Measurements from ENCODE around the gene TXNDC15.
"Not testable (repeated sequence)": the region's sequence is repeated elsewhere in the genome, so short reads cannot be mapped to it uniquely, and the experiment has no call there.

Gene TXNDC15, protein sequence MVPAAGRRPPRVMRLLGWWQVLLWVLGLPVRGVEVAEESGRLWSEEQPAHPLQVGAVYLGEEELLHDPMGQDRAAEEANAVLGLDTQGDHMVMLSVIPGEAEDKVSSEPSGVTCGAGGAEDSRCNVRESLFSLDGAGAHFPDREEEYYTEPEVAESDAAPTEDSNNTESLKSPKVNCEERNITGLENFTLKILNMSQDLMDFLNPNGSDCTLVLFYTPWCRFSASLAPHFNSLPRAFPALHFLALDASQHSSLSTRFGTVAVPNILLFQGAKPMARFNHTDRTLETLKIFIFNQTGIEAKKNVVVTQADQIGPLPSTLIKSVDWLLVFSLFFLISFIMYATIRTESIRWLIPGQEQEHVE

DNA sequence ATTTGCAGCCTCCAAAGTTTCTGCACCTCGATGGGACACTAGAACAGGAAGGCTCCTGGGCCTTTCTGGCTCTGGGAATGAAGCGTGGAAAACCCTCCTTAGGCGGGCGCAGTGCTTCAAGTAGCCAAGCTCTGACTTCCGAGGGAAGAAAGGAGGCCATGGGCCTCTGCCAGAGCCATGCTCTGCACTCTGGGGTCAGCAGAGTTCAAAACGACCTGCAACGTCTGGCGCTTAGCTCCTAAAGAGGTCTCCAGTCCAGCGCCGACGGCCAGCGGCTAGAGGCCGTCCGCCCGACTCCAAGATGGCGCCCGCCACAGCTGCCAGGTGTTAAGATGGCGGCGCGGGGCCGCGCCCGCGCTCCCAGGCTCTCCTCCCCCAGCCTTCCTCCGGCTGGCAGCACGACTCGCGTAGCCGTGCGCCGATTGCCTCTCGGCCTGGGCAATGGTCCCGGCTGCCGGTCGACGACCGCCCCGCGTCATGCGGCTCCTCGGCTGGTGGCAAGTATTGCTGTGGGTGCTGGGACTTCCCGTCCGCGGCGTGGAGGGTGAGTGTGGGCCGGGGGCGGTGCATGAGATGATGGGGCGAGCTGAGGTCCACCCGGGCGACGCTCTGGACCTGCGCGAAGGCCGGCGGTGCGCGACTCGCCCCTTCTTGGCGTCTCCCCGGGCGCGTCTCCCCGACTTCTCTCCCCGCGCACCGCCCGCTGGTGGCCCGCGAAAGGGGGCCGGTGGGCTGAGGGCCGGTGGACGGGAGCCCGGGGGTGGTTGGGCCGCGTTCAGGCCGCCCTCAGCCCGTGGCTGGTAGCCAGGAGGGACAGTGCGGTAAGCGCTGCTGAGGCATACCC is at the start of gene TXNDC15:
Gene TXNDC15 (plus strand): TSS at position 385 of the 844 bp plus-strand sequence. CDS start 57 bp downstream, at position 442.
- TF ChIP-seq, protein P1, sequence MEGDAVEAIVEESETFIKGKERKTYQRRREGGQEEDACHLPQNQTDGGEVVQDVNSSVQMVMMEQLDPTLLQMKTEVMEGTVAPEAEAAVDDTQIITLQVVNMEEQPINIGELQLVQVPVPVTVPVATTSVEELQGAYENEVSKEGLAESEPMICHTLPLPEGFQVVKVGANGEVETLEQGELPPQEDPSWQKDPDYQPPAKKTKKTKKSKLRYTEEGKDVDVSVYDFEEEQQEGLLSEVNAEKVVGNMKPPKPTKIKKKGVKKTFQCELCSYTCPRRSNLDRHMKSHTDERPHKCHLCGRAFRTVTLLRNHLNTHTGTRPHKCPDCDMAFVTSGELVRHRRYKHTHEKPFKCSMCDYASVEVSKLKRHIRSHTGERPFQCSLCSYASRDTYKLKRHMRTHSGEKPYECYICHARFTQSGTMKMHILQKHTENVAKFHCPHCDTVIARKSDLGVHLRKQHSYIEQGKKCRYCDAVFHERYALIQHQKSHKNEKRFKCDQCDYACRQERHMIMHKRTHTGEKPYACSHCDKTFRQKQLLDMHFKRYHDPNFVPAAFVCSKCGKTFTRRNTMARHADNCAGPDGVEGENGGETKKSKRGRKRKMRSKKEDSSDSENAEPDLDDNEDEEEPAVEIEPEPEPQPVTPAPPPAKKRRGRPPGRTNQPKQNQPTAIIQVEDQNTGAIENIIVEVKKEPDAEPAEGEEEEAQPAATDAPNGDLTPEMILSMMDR (IDR thresholded peaks at IDR 0.05; ENCODE audit: control insufficient read depth, extremely low read depth, insufficient read depth): no peak
- H3K4me3 ChIP-seq (ENCODE audit: low read depth, low read length): peak within 1 kb of the TSS; percentile 75
- DNase-seq (ENCODE audit: low read depth): peak; percentile 57

DNA sequence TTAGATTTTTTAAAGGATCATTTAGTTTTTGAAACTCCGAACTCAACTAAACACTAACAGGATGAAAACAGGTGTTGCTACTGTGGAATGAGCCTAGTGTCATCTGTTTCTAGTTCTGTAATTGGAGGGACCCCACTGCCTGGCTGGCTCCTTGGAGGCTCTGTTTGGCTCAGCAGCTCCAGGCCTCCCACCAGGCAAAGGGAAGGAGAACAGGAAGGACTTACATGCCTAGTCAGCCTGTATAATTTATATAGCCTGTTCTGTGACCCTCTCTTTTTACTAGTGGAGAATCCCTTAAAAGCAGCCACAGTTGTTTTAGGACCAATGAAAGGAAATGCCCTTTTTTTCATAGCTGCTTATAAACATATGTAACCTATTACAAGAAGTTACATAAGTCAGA is 49.5 kb upstream of the TXNDC15 start:
- H3K4me3 ChIP-seq (ENCODE audit: low read depth, low read length): no peak overlapping the region
- TF ChIP-seq, protein P1 (IDR thresholded peaks at IDR 0.05; ENCODE audit: control insufficient read depth, extremely low read depth, insufficient read depth): no peak
- no peak for DNase-seq (ENCODE audit: low read depth)

DNA sequence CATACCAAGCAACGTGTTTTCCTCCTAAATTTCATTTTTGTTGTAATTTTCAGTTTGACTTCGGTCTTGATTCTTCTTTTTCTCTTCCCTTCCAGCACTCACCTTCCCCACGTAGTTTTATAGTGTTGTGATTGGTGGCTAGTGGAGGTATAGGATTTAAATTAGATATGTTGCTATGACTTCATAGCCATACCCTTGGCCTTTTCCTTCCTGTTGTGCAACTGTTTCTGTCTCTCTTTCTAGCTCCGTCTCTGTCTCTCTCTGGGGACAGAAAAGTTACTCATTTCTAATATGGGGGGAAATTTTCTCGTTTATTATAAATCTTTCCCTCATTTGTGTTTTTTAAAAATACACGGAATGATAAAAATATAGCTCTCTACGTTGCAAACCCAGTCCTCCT is 49.0 kb upstream of the TXNDC15 start:
- DNase-seq (ENCODE audit: low read depth): no peak
- H3K4me3 ChIP-seq (ENCODE audit: low read depth, low read length): no peak overlapping the region
- TF ChIP-seq, protein P1 (IDR thresholded peaks at IDR 0.05; ENCODE audit: control insufficient read depth, extremely low read depth, insufficient read depth): no peak

DNA sequence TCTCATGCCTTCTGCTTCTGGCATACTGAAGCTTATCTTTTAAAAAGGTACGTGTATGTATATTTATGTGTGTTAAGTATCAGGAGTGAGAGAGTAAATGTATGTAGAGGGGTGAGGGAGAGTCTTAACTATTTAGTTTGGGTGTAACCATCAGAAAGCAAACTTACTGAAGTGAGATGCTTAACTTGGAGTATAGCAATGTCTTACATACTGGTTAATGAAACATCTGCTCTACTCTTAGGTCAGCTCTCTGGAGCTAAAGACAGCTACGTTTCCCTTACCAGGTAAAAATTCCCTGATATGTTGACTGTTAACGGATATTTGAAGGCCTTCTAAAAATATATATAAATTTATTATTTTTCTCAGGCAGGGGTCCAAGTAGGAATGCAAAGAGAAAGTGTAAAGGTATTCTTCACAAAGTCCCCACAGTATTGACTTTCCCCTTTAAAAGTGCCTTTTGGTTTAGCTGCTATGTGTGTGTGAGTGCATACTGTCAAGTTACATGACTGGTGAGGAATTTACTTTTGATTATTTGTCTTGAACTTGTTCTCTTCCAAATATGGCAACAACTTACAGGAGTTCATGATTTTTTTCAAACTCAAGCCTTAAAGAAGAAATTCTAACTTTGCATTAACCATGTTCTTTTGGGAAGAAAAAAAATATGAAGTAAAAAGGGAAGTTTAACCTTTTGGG is 40.7 kb upstream of the TXNDC15 start:
- TF ChIP-seq, protein P1 (IDR thresholded peaks at IDR 0.05; ENCODE audit: control insufficient read depth, extremely low read depth, insufficient read depth): no peak
- no peak overlapping the region for H3K4me3 ChIP-seq (ENCODE audit: low read depth, low read length)
- DNase-seq (ENCODE audit: low read depth): no peak

DNA sequence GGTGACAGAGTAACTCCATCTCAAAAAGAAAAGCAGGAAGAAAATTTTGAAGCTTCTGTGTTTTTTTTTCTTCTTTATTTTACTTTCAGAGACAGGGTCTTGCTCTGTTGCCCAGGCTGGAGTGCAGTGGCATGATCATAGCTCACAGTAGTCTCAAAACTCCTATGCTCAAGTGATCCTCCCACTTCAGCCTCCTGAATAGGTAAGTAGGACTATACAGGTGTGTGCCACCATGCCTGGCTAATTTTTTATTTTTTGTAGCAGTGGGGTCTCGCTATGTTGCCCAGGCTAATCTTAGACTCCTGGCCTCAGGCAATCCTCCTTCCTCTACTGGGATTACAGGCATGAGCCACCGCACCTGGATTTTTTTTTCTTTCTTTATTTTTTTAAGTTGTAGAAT is 38.5 kb upstream of the TXNDC15 start:
- TF ChIP-seq, protein P1 (IDR thresholded peaks at IDR 0.05; ENCODE audit: control insufficient read depth, extremely low read depth, insufficient read depth): no peak
- DNase-seq (ENCODE audit: low read depth): no peak
- H3K4me3 ChIP-seq (ENCODE audit: low read depth, low read length): no peak overlapping the region

DNA sequence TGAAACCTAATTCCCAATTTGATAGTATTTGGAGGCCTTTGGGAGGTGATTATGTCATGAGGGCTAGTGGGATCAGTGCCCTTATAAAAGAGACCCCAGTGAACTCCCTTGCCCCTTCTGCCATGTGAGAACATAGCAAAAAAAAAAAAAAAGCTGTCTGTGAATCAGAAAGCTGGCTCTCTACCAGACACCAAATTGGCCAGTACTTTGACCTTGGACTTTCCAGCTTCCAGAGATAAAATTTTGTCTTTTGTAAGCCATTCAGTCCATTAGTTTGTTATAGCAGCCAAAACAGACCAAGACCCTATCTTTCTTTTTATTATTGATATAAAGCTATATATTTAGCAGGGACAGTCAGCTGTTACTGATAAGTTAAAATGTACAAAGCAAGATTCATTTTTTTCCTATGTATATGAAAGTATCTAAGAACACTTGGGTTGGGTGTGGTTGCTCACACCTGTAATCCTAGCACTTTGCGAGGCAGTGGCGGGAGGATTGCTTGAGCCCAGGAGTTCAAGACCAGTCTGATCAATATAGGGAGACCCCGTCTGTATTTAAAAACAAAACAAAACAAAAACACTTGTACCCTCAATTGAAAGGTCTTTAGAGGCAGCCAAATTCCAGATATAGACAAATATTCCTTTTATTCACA is 36.5 kb upstream of the TXNDC15 start:
- no peak overlapping the region for H3K4me3 ChIP-seq (ENCODE audit: low read depth, low read length)
- TF ChIP-seq, protein P1 (IDR thresholded peaks at IDR 0.05; ENCODE audit: control insufficient read depth, extremely low read depth, insufficient read depth): no peak
- DNase-seq (ENCODE audit: low read depth): no peak

DNA sequence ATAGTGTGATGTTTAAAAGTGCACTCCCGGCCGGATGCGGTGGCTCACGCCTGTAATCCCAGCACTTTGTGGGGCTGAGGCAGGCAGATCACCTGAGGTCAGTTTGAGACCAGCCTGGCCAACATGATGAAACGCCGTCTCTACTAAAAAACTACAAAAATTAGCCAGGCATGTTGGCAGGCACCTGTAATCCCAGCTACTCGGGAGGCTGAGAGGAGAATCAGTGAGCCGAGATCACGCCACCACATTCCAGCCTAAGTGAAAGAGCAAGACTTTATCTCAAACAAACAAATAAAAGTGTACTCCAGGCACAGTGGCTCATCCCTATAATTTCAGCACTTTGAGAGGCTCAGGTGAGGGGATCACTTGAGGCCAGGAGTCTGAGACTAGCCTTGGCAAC is 35.8 kb upstream of the TXNDC15 start:
- DNase-seq (ENCODE audit: low read depth): peak; percentile 52
- H3K4me3 ChIP-seq (ENCODE audit: low read depth, low read length): not testable (repeated sequence)
